Keratinocyte (primary cell): ENCODE data around the gene UBE2D2. TPM values are rescaled to one million over a fixed set of nuclear protein-coding genes. Genes with fewer than 3 reads are reported as not detected.

Source experiments
- DNase-seq: peaks from one replicate; pipeline ENCODE4 v3.0.0-alpha.2; 2011; ENCODE audit warnings: low read depth, missing footprints, low spot score
- FAIRE-seq: peaks from 2 replicates; lab custom pipeline; 2011; peaks lifted over from hg19 to GRCh38; lab: Jason Lieb, UNC
- H2AFZ ChIP-seq: 2 replicates; pipeline ENCODE4 v1.6.0; 2012; ENCODE audit warnings: low read length, control low read depth, inconsistent platforms; ENCODE audit not compliant: control insufficient read depth
- H3K27ac ChIP-seq: 2 replicates; pipeline ENCODE4 v1.5.1; 2011; ENCODE audit warnings: low read length; ENCODE audit not compliant: control insufficient read depth, insufficient read depth
- H3K27me3 ChIP-seq: 3 replicates; pipeline ENCODE4 v1.6.0; 2011; ENCODE audit warnings: low read length; ENCODE audit not compliant: control insufficient read depth, insufficient read depth; ENCODE audit errors: extremely low read depth
- H3K36me3 ChIP-seq, 2 experiments: 2 replicates in 1 of 2; 3 replicates in 1 of 2; pipeline ENCODE4 v1.5.1; 2011; ENCODE audit warnings: low read length in 2 of 2, mild to moderate bottlenecking in 1 of 2; ENCODE audit not compliant: control insufficient read depth in 2 of 2, insufficient read depth in 2 of 2; ENCODE audit errors: extremely low read depth in 1 of 2
- H3K4me1 ChIP-seq: 3 replicates; pipeline ENCODE4 v1.5.1; 2011; ENCODE audit warnings: low read length; ENCODE audit not compliant: control insufficient read depth, insufficient read depth; ENCODE audit errors: extremely low read depth
- H3K4me2 ChIP-seq: 3 replicates; pipeline ENCODE4 v1.6.0; 2011; ENCODE audit warnings: low read depth, low read length; ENCODE audit not compliant: control insufficient read depth, insufficient read depth; ENCODE audit errors: extremely low read depth
- H3K4me3 ChIP-seq, 3 experiments: fragments of 200-600 bp in 1 of 3; sonication (generic) in 1 of 3; 2 replicates in 2 of 3; 3 replicates in 1 of 3; pipeline ENCODE4 v1.5.1; 2011 to 2016; ENCODE audit warnings: low read length in 3 of 3, mild to moderate bottlenecking in 3 of 3, control low read depth in 2 of 3, inconsistent platforms in 1 of 3, low read depth in 1 of 3, mixed read lengths in 1 of 3, mixed run types in 1 of 3, moderate library complexity in 1 of 3; ENCODE audit not compliant: control insufficient read depth in 2 of 3, insufficient read depth in 2 of 3; ENCODE audit errors: extremely low read depth in 1 of 3
- H3K79me2 ChIP-seq: 2 replicates; pipeline ENCODE4 v1.6.0; 2012; ENCODE audit warnings: low read length; ENCODE audit not compliant: control insufficient read depth, insufficient read depth
- H3K9ac ChIP-seq: 3 replicates; pipeline ENCODE4 v1.6.0; 2011; ENCODE audit warnings: low read length; ENCODE audit not compliant: control insufficient read depth, insufficient read depth; ENCODE audit errors: extremely low read depth
- H3K9me1 ChIP-seq: 3 replicates; pipeline ENCODE4 v1.6.0; 2011; ENCODE audit warnings: low read length; ENCODE audit not compliant: control insufficient read depth, insufficient read depth; ENCODE audit errors: extremely low read depth
- H3K9me3 ChIP-seq: 2 replicates; pipeline ENCODE4 v1.5.1; 2012; ENCODE audit warnings: low read depth, low read length; ENCODE audit not compliant: control insufficient read depth
- H4K20me1 ChIP-seq: 3 replicates; pipeline ENCODE4 v1.6.0; 2011; ENCODE audit warnings: low read length; ENCODE audit not compliant: control insufficient read depth, insufficient read depth; ENCODE audit errors: extremely low read depth
- EZH2 ChIP-seq: IDR thresholded peaks from one replicate; pipeline ENCODE4 v1.6.1; 2012; ENCODE audit warnings: inconsistent platforms, mild to moderate bottlenecking, low read length, moderate library complexity
- dilution Hi-C: fragments of 300-500 bp; cut with MboI; formaldehyde crosslinking; loops from one replicate; pipeline ENCODE4 v1.7.0; 2020; ENCODE audit warnings: low sequenced_read_pairs; ENCODE audit not compliant: extremely low pct_ligation_motif_present
- polyA plus RNA-seq, 5 experiments: library from polyadenylated mRNA; depleted of rRNA in 3 of 5; stranded (reverse) in 3 of 5; stranded (forward) in 1 of 5; unstranded in 1 of 5; fragments of >200 nt; gene quantifications; 1 replicate in 1 of 5; 2 replicates in 3 of 5; 3 replicates in 1 of 5; pipeline versions ENCODE4 v1.2.1 to v1.2.3, GENCODE V29; 2011 to 2012; ENCODE audit warnings: missing spikeins in 2 of 5, low read depth in 1 of 5, low replicate concordance in 1 of 5
- TF ChIP-seq, protein P1 (sequence below), 3 experiments: IDR thresholded peaks in 1 of 3; conservative IDR thresholded peaks in 1 of 3; optimal IDR thresholded peaks in 1 of 3; 2 replicates in 2 of 3; 3 replicates in 1 of 3; pipeline versions ENCODE3 to v1.5.1; 2011; ENCODE audit warnings: low read length in 3 of 3, mild to moderate bottlenecking in 3 of 3, moderate library complexity in 2 of 3, control low read depth in 1 of 3, inconsistent platforms in 1 of 3; ENCODE audit not compliant: insufficient read depth in 2 of 3; ENCODE audit errors: extremely low read depth in 1 of 3

The UBE2D2 gene
- polyA plus RNA-seq, 1 donor (not counting 4 experiments of a cell fraction or from before 2014, with no cell fraction given) = 127 TPM

DNA sequence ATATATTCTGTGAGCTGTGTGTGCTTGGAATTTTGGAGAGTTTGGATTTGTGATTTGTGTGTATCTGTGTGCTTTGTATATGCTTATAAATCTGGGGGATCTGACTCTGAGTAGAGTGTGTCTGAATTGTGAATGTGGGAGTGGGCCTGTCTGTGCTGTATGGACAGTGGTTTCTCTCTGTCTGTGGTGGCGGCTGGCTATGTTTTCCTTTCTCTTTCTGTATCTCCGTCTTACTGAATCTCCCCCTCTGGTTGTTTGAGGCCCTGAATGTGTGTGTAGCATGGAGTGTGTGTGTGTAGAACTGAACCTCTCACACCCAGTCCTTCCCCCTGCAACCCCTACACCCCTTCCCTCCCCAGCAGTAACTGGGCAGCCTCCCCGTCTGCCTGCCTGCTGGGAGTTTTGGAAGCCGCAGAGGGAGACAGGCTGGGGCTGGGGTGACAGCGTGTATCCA, 91.7 kb downstream of the UBE2D2 start:
- FAIRE-seq (no peak), DNase-seq (no peak)
- Histone ChIP-seq H3K27ac (peak overlapping the region; percentile 3), H4K20me1 (no peaks in the 10 kb centered on the region), H3K4me3 (no peak overlapping the region), H3K9me3 (no peaks in the 10 kb centered on the region), H2AFZ (no peak overlapping the region), H3K4me2 (peak overlapping the region; percentile 46), H3K36me3 (no peaks in the 10 kb centered on the region), H3K79me2 (no peaks in the 10 kb centered on the region), H3K9me1 (no peaks in the 10 kb centered on the region), H3K9ac (no peak overlapping the region), H3K4me1 (peaks cover 20% of the 10 kb centered on the region), H3K27me3 (peaks cover 24% of the 10 kb centered on the region)
- TF ChIP-seq EZH2 = no peak
- dilution Hi-C loops = no loop called here

- dilution Hi-C loops = no loop called here
- H4K20me1 ChIP-seq = no peaks in the 10 kb centered on the region
- no peak overlapping the region for H3K4me2 ChIP-seq
- H3K4me1 ChIP-seq = peaks cover 20% of the 10 kb centered on the region
- no peak overlapping the region for H2AFZ ChIP-seq
- FAIRE-seq = no peak
- TF ChIP-seq EZH2 = no peak
- TF ChIP-seq, protein P1, sequence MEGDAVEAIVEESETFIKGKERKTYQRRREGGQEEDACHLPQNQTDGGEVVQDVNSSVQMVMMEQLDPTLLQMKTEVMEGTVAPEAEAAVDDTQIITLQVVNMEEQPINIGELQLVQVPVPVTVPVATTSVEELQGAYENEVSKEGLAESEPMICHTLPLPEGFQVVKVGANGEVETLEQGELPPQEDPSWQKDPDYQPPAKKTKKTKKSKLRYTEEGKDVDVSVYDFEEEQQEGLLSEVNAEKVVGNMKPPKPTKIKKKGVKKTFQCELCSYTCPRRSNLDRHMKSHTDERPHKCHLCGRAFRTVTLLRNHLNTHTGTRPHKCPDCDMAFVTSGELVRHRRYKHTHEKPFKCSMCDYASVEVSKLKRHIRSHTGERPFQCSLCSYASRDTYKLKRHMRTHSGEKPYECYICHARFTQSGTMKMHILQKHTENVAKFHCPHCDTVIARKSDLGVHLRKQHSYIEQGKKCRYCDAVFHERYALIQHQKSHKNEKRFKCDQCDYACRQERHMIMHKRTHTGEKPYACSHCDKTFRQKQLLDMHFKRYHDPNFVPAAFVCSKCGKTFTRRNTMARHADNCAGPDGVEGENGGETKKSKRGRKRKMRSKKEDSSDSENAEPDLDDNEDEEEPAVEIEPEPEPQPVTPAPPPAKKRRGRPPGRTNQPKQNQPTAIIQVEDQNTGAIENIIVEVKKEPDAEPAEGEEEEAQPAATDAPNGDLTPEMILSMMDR (optimal IDR thresholded peaks at IDR 0.05 in 1 of 3, IDR thresholded peaks at IDR 0.05 in 1 of 3, conservative IDR thresholded peaks at IDR 0.05 in 1 of 3; ENCODE audit: extremely low read depth in 1 of 3, insufficient read depth in 2 of 3, low read length in 3 of 3) = no peak
- no peaks in the 10 kb centered on the region for H3K79me2 ChIP-seq
- no peaks in the 10 kb centered on the region for H3K9me1 ChIP-seq
- H3K4me3 ChIP-seq = no peak overlapping the region
- H3K9ac ChIP-seq = no peak overlapping the region
- H3K27me3 ChIP-seq = peaks cover 23% of the 10 kb centered on the region
- no peak overlapping the region for H3K27ac ChIP-seq
- no peaks in the 10 kb centered on the region for H3K36me3 ChIP-seq
- H3K9me3 ChIP-seq = no peaks in the 10 kb centered on the region
- no peak for DNase-seq
These were observed 92.5 kb downstream of the UBE2D2 start for GRCh38 chr5:139653616-139654015.

DNA sequence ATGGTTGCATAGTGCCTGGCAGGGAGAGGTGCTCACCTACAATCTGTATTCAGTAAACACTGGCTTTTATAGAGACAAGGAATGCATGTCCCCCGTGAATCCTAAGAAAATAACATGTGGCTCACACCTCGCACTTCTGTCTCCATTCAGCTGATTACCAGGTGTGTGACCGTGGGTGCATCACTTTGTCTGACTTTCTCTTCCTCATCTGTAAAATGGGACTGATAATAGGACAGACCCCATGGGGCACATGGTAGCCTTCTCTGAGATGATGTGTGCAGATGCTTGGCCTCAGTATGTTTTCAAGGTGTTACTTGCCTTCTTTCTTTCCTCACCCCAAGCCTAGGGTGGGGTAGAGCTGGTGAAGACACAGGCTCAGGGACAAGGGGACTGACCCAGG, 93.3 kb downstream of the UBE2D2 start:
- Histone ChIP-seq H2AFZ (no peak overlapping the region), H3K79me2 (no peaks in the 10 kb centered on the region), H3K9me3 (no peaks in the 10 kb centered on the region), H3K27me3 (peaks cover 16% of the 10 kb centered on the region), H3K4me3 (no peak overlapping the region), H3K36me3 (no peaks in the 10 kb centered on the region), H3K4me2 (no peak overlapping the region), H3K9me1 (no peaks in the 10 kb centered on the region), H3K4me1 (peaks cover 17% of the 10 kb centered on the region), H3K9ac (no peak overlapping the region), H4K20me1 (no peaks in the 10 kb centered on the region), H3K27ac (no peak overlapping the region)
- DNase-seq (no peak), FAIRE-seq (no peak)
- TF ChIP-seq, protein P1 (optimal IDR thresholded peaks at IDR 0.05 in 1 of 3, IDR thresholded peaks at IDR 0.05 in 1 of 3, conservative IDR thresholded peaks at IDR 0.05 in 1 of 3; ENCODE audit: extremely low read depth in 1 of 3, insufficient read depth in 2 of 3, low read length in 3 of 3) = no peak
- TF ChIP-seq EZH2 = no peak
- dilution Hi-C loops = no loop called here
